GM12872 (cell line): Measurements from ENCODE around the gene GRIK4.

Source experiments
- TF ChIP-seq, protein P1 (sequence below): IDR thresholded peaks from 3 replicates; pipeline ENCODE4 v1.5.1; 2011; ENCODE audit warnings: low read depth, mild to moderate bottlenecking, low read length, moderate library complexity; ENCODE audit not compliant: insufficient read depth

The GRIK4 gene

GRCh38 chr11:120575461-120575860 is 63.9 kb downstream of the GRIK4 start:
- TF ChIP-seq, protein P1, sequence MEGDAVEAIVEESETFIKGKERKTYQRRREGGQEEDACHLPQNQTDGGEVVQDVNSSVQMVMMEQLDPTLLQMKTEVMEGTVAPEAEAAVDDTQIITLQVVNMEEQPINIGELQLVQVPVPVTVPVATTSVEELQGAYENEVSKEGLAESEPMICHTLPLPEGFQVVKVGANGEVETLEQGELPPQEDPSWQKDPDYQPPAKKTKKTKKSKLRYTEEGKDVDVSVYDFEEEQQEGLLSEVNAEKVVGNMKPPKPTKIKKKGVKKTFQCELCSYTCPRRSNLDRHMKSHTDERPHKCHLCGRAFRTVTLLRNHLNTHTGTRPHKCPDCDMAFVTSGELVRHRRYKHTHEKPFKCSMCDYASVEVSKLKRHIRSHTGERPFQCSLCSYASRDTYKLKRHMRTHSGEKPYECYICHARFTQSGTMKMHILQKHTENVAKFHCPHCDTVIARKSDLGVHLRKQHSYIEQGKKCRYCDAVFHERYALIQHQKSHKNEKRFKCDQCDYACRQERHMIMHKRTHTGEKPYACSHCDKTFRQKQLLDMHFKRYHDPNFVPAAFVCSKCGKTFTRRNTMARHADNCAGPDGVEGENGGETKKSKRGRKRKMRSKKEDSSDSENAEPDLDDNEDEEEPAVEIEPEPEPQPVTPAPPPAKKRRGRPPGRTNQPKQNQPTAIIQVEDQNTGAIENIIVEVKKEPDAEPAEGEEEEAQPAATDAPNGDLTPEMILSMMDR, result no peak

GRCh38 chr11:120576606-120577005 is 65.1 kb downstream of the GRIK4 start:
- TF ChIP-seq, protein P1, result no peak

DNA sequence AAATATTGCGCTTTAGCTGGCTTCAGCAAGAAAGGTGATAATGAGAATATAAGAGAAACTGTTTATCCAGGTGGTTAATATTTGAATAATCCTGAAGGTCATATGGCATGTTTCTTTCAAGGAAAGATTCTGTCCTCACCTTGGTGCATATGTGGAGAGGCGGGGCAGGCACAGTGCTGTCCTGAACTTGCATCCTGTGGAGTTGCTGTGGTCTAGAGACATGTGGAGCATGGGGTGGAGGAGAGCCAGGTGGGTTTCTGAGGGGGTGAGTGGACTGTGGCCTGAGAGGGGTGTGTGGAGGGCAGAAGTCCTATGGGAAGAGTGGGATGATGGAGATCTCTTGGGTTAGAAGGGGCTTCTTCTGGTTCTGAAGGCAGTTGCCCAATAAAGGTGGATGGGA is 65.5 kb downstream of the GRIK4 start:
- TF ChIP-seq, protein P1, result no peak

- TF ChIP-seq, protein P1, result no peak
Observed at GRCh38 chr11:120577624-120578363, 66.2 kb downstream of the GRIK4 start.

DNA sequence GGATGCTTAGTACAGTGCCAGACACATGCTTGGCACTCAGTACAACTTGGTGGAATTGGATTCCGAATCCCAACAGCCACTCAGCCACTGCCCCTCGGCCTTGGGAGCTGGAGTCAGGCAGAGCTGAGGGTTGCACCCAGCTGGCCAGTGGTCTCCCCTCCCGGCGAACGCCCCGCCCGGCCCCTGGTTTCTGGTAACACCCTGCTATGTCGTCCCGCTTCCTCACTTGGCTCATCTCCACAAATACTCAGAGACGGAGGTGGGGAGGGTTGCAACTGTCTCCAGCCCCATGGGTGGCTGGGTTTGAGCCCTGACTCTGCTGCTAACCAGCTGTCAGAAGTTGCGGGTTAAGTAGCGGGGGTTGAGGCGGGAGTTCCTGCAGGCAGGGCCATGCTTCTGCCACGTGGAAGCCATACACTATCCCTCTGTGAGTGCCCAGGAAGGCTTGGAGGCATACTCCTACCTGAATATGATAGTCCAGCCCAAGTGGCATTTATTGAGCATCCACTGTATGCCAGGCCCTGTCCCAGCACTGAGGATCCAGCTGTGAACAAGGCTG is 67.1 kb downstream of the GRIK4 start:
- TF ChIP-seq, protein P1, result no peak

DNA sequence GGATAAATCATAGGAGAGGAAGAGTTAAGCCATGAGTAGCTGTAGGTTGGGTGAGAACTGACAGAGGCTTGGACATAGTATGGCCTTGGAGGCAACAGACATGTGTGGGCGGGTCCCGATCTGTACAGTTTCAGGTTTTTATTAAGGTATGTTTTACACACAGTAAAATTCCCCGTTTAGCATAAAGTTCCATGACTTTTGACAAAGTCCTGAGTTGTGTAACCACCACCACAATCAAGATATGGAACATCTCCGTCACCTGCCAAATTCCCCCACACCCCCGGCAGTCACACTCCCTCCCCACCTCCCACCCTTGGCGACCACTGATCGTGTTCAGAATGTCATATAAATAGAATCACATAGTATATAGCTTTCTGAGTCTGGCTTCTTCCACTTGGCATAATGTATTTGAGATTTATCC is 68.1 kb downstream of the GRIK4 start:
- TF ChIP-seq, protein P1, result no peak

GRCh38 chr11:120581313-120581712 is 69.8 kb downstream of the GRIK4 start:
- TF ChIP-seq, protein P1, result no peak
